GM18861 (cell line): Measurements from ENCODE around the gene HOXC9.

Source experiments
- ATAC-seq: cut with Tn5 transposase; IDR thresholded peaks from one replicate; pipeline ENCODE4 v1.9.1; 2021; ENCODE audit not compliant: unreplicated experiment

HOXC9 gene

GRCh38 chr12:53999559-54000115 lies 324 bp upstream of the HOXC9 start:
- no peak for ATAC-seq

GRCh38 chr12:54001283-54002187 lies 1.6 kb downstream of the HOXC9 start:
- no peak for ATAC-seq

GRCh38 chr12:54002278-54002914 lies 2.4 kb downstream of the HOXC9 start:
- no peak for ATAC-seq

- ATAC-seq, result no peak
Measured at GRCh38 chr12:54002915-54003389, 3.0 kb downstream of the HOXC9 start.

GRCh38 chr12:54003625-54004024 lies 3.7 kb downstream of the HOXC9 start:
- ATAC-seq, result no peak

- no peak for ATAC-seq
Measured at GRCh38 chr12:54004063-54004840, 4.3 kb downstream of the HOXC9 start.

GRCh38 chr12:54004841-54005530 lies 5.0 kb downstream of the HOXC9 start:
- ATAC-seq, result no peak

GRCh38 chr12:54005531-54005852 lies 5.5 kb downstream of the HOXC9 start:
- no peak for ATAC-seq

- ATAC-seq, result peak; percentile 49
Measured at GRCh38 chr12:54005853-54006558, 6.0 kb downstream of the HOXC9 start.

- ATAC-seq, result no peak
Measured at GRCh38 chr12:54006559-54007220, 6.7 kb downstream of the HOXC9 start.

GRCh38 chr12:54007538-54008259 lies 7.7 kb downstream of the HOXC9 start:
- no peak for ATAC-seq

GRCh38 chr12:54008260-54008552 lies 8.2 kb downstream of the HOXC9 start:
- no peak for ATAC-seq

- ATAC-seq, result no peak
Measured at GRCh38 chr12:54009171-54010052, 9.5 kb downstream of the HOXC9 start.

GRCh38 chr12:54010053-54010971 lies 10.4 kb downstream of the HOXC9 start:
- no peak for ATAC-seq

GRCh38 chr12:54010972-54011664 lies 11.2 kb downstream of the HOXC9 start:
- ATAC-seq, result no peak
